Measurements from ENCODE around the gene SNX30.

SNX30 gene

GRCh38 chr9:112885324-112885723 lies 134.8 kb downstream of the SNX30 start:
- in situ Hi-C loops (cut with MboI; ENCODE audit: low sequenced_read_pairs, unreplicated experiment) = no loop called here
- no peak for TF ChIP-seq CTCF (IDR thresholded peaks at IDR 0.05; ENCODE audit: borderline replicate concordance, control extremely low read depth, extremely low read depth, insufficient read depth, missing control alignments)
- no peak for DNase-seq (ENCODE audit: low spot score)

GRCh38 chr9:112886351-112886750 lies 135.8 kb downstream of the SNX30 start:
- TF ChIP-seq CTCF (IDR thresholded peaks at IDR 0.05; ENCODE audit: borderline replicate concordance, control extremely low read depth, extremely low read depth, insufficient read depth, missing control alignments) = no peak
- no peak for DNase-seq (ENCODE audit: low spot score)
- in situ Hi-C loops (cut with MboI; ENCODE audit: low sequenced_read_pairs, unreplicated experiment) = no loop called here

GRCh38 chr9:112887381-112887780 lies 136.8 kb downstream of the SNX30 start:
- no peak for DNase-seq (ENCODE audit: low spot score)
- peak; percentile 17 for TF ChIP-seq CTCF (IDR thresholded peaks at IDR 0.05; ENCODE audit: borderline replicate concordance, control extremely low read depth, extremely low read depth, insufficient read depth, missing control alignments)
- in situ Hi-C loops (cut with MboI; ENCODE audit: low sequenced_read_pairs, unreplicated experiment) = no loop called here

- TF ChIP-seq CTCF (IDR thresholded peaks at IDR 0.05; ENCODE audit: borderline replicate concordance, control extremely low read depth, extremely low read depth, insufficient read depth, missing control alignments) = no peak
- in situ Hi-C loops (cut with MboI; ENCODE audit: low sequenced_read_pairs, unreplicated experiment) = no loop called here
- no peak for DNase-seq (ENCODE audit: low spot score)
These were observed 139.8 kb downstream of the SNX30 start, which contains the start of gene SLC46A2 for GRCh38 chr9:112890106-112891081. Gene SLC46A2 (minus strand): TSS chr9:112890876. CDS start chr9:112890681, 195 bp downstream.

- DNase-seq (ENCODE audit: low spot score) = no peak
- TF ChIP-seq CTCF (IDR thresholded peaks at IDR 0.05; ENCODE audit: borderline replicate concordance, control extremely low read depth, extremely low read depth, insufficient read depth, missing control alignments) = no peak
- in situ Hi-C loops (cut with MboI; ENCODE audit: low sequenced_read_pairs, unreplicated experiment) = no loop called here
These were observed 141.0 kb downstream of the SNX30 start for GRCh38 chr9:112891521-112891920.

- in situ Hi-C loops (cut with MboI; ENCODE audit: low sequenced_read_pairs, unreplicated experiment) = no loop called here
- no peak for TF ChIP-seq CTCF (IDR thresholded peaks at IDR 0.05; ENCODE audit: borderline replicate concordance, control extremely low read depth, extremely low read depth, insufficient read depth, missing control alignments)
- no peak for DNase-seq (ENCODE audit: low spot score)
These were observed 142.4 kb downstream of the SNX30 start for GRCh38 chr9:112892981-112893380.
